H1 (cell line): ENCODE data around the gene CUBN. TPM values are rescaled to one million over a fixed set of nuclear protein-coding genes. Genes with fewer than 3 reads are reported as not detected.

ENCODE experiments used
- CTCF ChIA-PET: fragments of 300-600 bp; sonication (Branson Sonifier 250); formaldehyde crosslinking; loops from one replicate; lab custom pipeline; 2021; ENCODE audit not compliant: partially characterized antibody; lab: Charles Lee
- POLR2A ChIA-PET: fragments of 300-600 bp; sonication (Branson Sonifier 250); formaldehyde crosslinking; loops from one replicate; lab custom pipeline; 2021; ENCODE audit warnings: inconsistent platforms; ENCODE audit not compliant: partially characterized antibody; lab: Charles Lee
- DNase-seq, 2 experiments: peaks; one replicate each; pipeline versions ENCODE4 v3.0.0 to v3.0.0-alpha.2; 2010 to 2022; ENCODE audit warnings: low spot score in 2 of 2, low read depth in 1 of 2, mixed read lengths in 1 of 2
- FAIRE-seq: peaks from 2 replicates; lab custom pipeline; 2011; peaks lifted over from hg19 to GRCh38; lab: Jason Lieb, UNC
- H2AFZ ChIP-seq: 2 replicates; pipeline ENCODE4 v1.8.1; 2012; ENCODE audit warnings: low read length, inconsistent platforms
- H2AK5ac ChIP-seq: 2 replicates; pipeline ENCODE4 v1.6.1; 2013; ENCODE audit warnings: low read depth, low read length
- H2BK120ac ChIP-seq: replicated peaks from 2 replicates; pipeline ENCODE3; 2013; ENCODE audit warnings: low read depth, low read length, inconsistent platforms
- H2BK12ac ChIP-seq: 2 replicates; pipeline ENCODE4 v1.6.1; 2013; ENCODE audit warnings: low read depth, low read length
- H2BK15ac ChIP-seq: 2 replicates; pipeline ENCODE4 v1.6.1; 2013; ENCODE audit warnings: low read length
- H2BK20ac ChIP-seq: 2 replicates; pipeline ENCODE4 v1.6.1; 2013; ENCODE audit warnings: low read length
- H2BK5ac ChIP-seq: 2 replicates; pipeline ENCODE4 v1.6.1; 2013; ENCODE audit warnings: low read depth, low read length
- H3K14ac ChIP-seq: 2 replicates; pipeline ENCODE4 v1.6.1; 2013; ENCODE audit warnings: inconsistent platforms; ENCODE audit not compliant: insufficient read length
- H3K18ac ChIP-seq: 2 replicates; pipeline ENCODE4 v1.6.1; 2013; ENCODE audit warnings: low read length; ENCODE audit errors: extremely low read depth
- H3K23ac ChIP-seq: 2 replicates; pipeline ENCODE4 v1.6.1; 2013; ENCODE audit warnings: inconsistent platforms; ENCODE audit not compliant: insufficient read length
- H3K23me2 ChIP-seq: 2 replicates; pipeline ENCODE4 v1.6.1; 2013; ENCODE audit warnings: low read depth, low read length
- H3K27ac ChIP-seq: 2 replicates; pipeline ENCODE4 v1.6.1; 2011; ENCODE audit warnings: low read depth, low read length, inconsistent platforms
- H3K27me3 ChIP-seq, 4 experiments: replicated peaks in 1 of 4; 1 replicate in 1 of 4; 2 replicates in 3 of 4; pipeline versions ENCODE4 v1.6.1 to v1.8.1; 2011 to 2013; ENCODE audit warnings: low read length in 3 of 4, mild to moderate bottlenecking in 3 of 4, inconsistent platforms in 2 of 4, mixed read lengths in 2 of 4, moderate library complexity in 1 of 4; ENCODE audit not compliant: control insufficient read depth in 3 of 4, insufficient read depth in 3 of 4; ENCODE audit errors: extremely low read depth in 1 of 4
- H3K36me3 ChIP-seq, 4 experiments: 2 replicates each; pipeline versions ENCODE4 v1.6.1 to v1.8.1; 2011 to 2013; ENCODE audit warnings: mild to moderate bottlenecking in 4 of 4, low read length in 3 of 4, moderate library complexity in 2 of 4, control low read depth in 1 of 4, inconsistent platforms in 1 of 4; ENCODE audit not compliant: insufficient read depth in 4 of 4, control insufficient read depth in 2 of 4
- H3K4ac ChIP-seq: replicated peaks from 2 replicates; pipeline ENCODE3; 2013; ENCODE audit warnings: low read length, low read depth, mixed read lengths, inconsistent platforms; ENCODE audit not compliant: insufficient read length
- H3K4me1 ChIP-seq, 4 experiments: replicated peaks in 1 of 4; 1 replicate in 1 of 4; 2 replicates in 3 of 4; pipeline versions ENCODE4 v1.6.1 to v1.8.1; 2011 to 2013; ENCODE audit warnings: low read length in 3 of 4, inconsistent platforms in 2 of 4, mixed read lengths in 1 of 4; ENCODE audit not compliant: insufficient read depth in 4 of 4, control insufficient read depth in 3 of 4
- H3K4me2 ChIP-seq, 2 experiments: 2 replicates each; pipeline versions ENCODE4 v1.6.1 to v1.8.1; 2011 to 2013; ENCODE audit warnings: low read depth in 2 of 2, low read length in 2 of 2, control low read depth in 1 of 2, inconsistent platforms in 1 of 2, mild to moderate bottlenecking in 1 of 2; ENCODE audit not compliant: insufficient read depth in 1 of 2
- H3K4me3 ChIP-seq, 4 experiments: fragments of 200-600, 300-600 bp in 1 of 4; sonication (generic), shearing (Covaris generic), sonication (Bioruptor Twin) in 1 of 4; 2 replicates each; pipeline versions ENCODE4 v1.5.1 to v1.8.1; 2011 to 2016; ENCODE audit warnings: low read length in 4 of 4, low read depth in 3 of 4, control low read depth in 2 of 4, inconsistent platforms in 2 of 4, mild to moderate bottlenecking in 2 of 4, mixed read lengths in 1 of 4, moderate library complexity in 1 of 4; ENCODE audit not compliant: insufficient read depth in 2 of 4; ENCODE audit errors: extremely low read depth in 1 of 4
- H3K56ac ChIP-seq: replicated peaks from 2 replicates; pipeline ENCODE3; 2013; ENCODE audit warnings: low read depth, mild to moderate bottlenecking, mixed read lengths, low read length, inconsistent platforms; ENCODE audit not compliant: insufficient read length
- H3K79me1 ChIP-seq: 2 replicates; pipeline ENCODE4 v1.6.1; 2013; ENCODE audit warnings: low read depth, low read length, control low read depth
- H3K79me2 ChIP-seq, 2 experiments: 2 replicates each; pipeline versions ENCODE4 v1.6.1 to v1.8.1; 2012 to 2013; ENCODE audit warnings: low read length in 2 of 2, mild to moderate bottlenecking in 2 of 2, inconsistent platforms in 1 of 2; ENCODE audit not compliant: insufficient read depth in 2 of 2, control insufficient read depth in 1 of 2
- H3K9ac ChIP-seq, 4 experiments: replicated peaks in 1 of 4; 1 replicate in 1 of 4; 2 replicates in 3 of 4; pipeline versions ENCODE4 v1.6.1 to v1.8.1; 2011 to 2013; ENCODE audit warnings: low read depth in 3 of 4, low read length in 3 of 4, control low read depth in 2 of 4, mild to moderate bottlenecking in 2 of 4, moderate library complexity in 2 of 4, inconsistent platforms in 1 of 4; ENCODE audit errors: extremely low read depth in 1 of 4
- H3K9me3 ChIP-seq, 2 experiments: 2 replicates each; pipeline versions ENCODE4 v1.6.1 to v1.8.1; 2012 to 2013; ENCODE audit warnings: mild to moderate bottlenecking in 2 of 2, moderate library complexity in 2 of 2, control low read depth in 1 of 2, inconsistent platforms in 1 of 2, low read depth in 1 of 2, low read length in 1 of 2, mixed read lengths in 1 of 2; ENCODE audit not compliant: insufficient read depth in 2 of 2
- H4K20me1 ChIP-seq, 2 experiments: replicated peaks in 1 of 2; 2 replicates each; pipeline versions ENCODE3 to v1.8.1; 2011 to 2013; ENCODE audit warnings: inconsistent platforms in 2 of 2, low read length in 2 of 2, mild to moderate bottlenecking in 1 of 2; ENCODE audit not compliant: insufficient read depth in 2 of 2, control insufficient read depth in 1 of 2
- H4K5ac ChIP-seq: 2 replicates; pipeline ENCODE4 v1.6.1; 2013; ENCODE audit warnings: low read length, low read depth, mixed read lengths, inconsistent platforms; ENCODE audit not compliant: insufficient read length
- H4K8ac ChIP-seq: 2 replicates; pipeline ENCODE4 v1.8.0; 2013; ENCODE audit warnings: mild to moderate bottlenecking, moderate library complexity, low read length, inconsistent platforms; ENCODE audit not compliant: insufficient read depth; ENCODE audit errors: extremely low read depth
- H4K91ac ChIP-seq: replicated peaks from 2 replicates; pipeline ENCODE3; 2013; ENCODE audit warnings: low read length, mixed read lengths, inconsistent platforms; ENCODE audit not compliant: insufficient read length
- ASH2L ChIP-seq: fragments of 200-600, 300-600 bp; sonication (generic); IDR thresholded peaks from one replicate; pipeline ENCODE4 v1.7.1; 2017; ENCODE audit warnings: low read length
- CEBPB ChIP-seq: IDR thresholded peaks from 2 replicates; pipeline ENCODE4 v1.6.1; 2012; ENCODE audit warnings: low read depth, low read length
- CHD1 ChIP-seq: IDR thresholded peaks from 2 replicates; pipeline ENCODE4 v1.6.1; 2012; ENCODE audit warnings: low read depth, low read length, improper control_type of control experiment
- GABPA ChIP-seq: IDR thresholded peaks from 2 replicates; pipeline ENCODE4 v1.6.1; 2011; ENCODE audit warnings: mild to moderate bottlenecking, low read length, moderate library complexity, borderline replicate concordance; ENCODE audit not compliant: insufficient read depth
- HDAC6 ChIP-seq: IDR thresholded peaks from one replicate; pipeline ENCODE4 v1.7.1; 2012; ENCODE audit warnings: low read depth, mild to moderate bottlenecking, inconsistent platforms, low read length, moderate library complexity
- KDM1A ChIP-seq: fragments of 200-600, 300-600 bp; sonication (generic); IDR thresholded peaks from 2 replicates; pipeline ENCODE4 v1.7.1; 2016; ENCODE audit warnings: mild to moderate bottlenecking, low read length, borderline replicate concordance
- MAFK ChIP-seq: IDR thresholded peaks from 2 replicates; pipeline ENCODE4 v1.6.1; 2012; ENCODE audit warnings: low read depth, mild to moderate bottlenecking, improper control_type of control experiment, low read length
- MAX ChIP-seq: IDR thresholded peaks from 2 replicates; pipeline ENCODE4 v1.6.1; 2012; ENCODE audit warnings: inconsistent platforms
- POU5F1 ChIP-seq: IDR thresholded peaks from 2 replicates; pipeline ENCODE4 v1.6.1; 2011; ENCODE audit warnings: low read depth, mild to moderate bottlenecking, low read length, moderate library complexity
- RBBP5 ChIP-seq: IDR thresholded peaks from 2 replicates; pipeline ENCODE4 v1.7.1; 2012; ENCODE audit warnings: low read depth, mild to moderate bottlenecking, inconsistent platforms, low read length, moderate library complexity, borderline replicate concordance
- SP2 ChIP-seq: IDR thresholded peaks from 2 replicates; pipeline ENCODE4 v1.6.1; 2012; ENCODE audit warnings: mild to moderate bottlenecking, low read length, inconsistent platforms
- SUZ12 ChIP-seq: fragments of 200-600 bp; sonication (generic); IDR thresholded peaks from 2 replicates; pipeline ENCODE4 v1.6.1; 2012; ENCODE audit warnings: mild to moderate bottlenecking, inconsistent platforms, low read length, moderate library complexity, mixed read lengths
- TAF7 ChIP-seq: optimal IDR thresholded peaks from 2 replicates; pipeline ENCODE3; 2011; ENCODE audit warnings: low read depth, mild to moderate bottlenecking, inconsistent platforms, low read length, moderate library complexity, borderline replicate concordance
- TBP ChIP-seq: IDR thresholded peaks from 2 replicates; pipeline ENCODE4 v1.6.1; 2011; ENCODE audit warnings: low read depth, low read length, improper control_type of control experiment
- TEAD4 ChIP-seq: IDR thresholded peaks from 2 replicates; pipeline ENCODE4 v1.6.1; 2012; ENCODE audit warnings: low read depth, low read length, inconsistent platforms, mixed read lengths
- YY1 ChIP-seq: IDR thresholded peaks from 2 replicates; pipeline ENCODE4 v1.6.1; 2011; ENCODE audit warnings: low read depth, mild to moderate bottlenecking, low read length
- WGBS, 2 experiments: shearing (Covaris generic) in 1 of 2; methylation state at CpG; one replicate each; pipeline versions ENCODE4 v1.1.6 to v1.1.7; 2013 to 2015; ENCODE audit warnings: low lambda C conversion rate in 2 of 2, mixed read lengths in 2 of 2, inconsistent platforms in 1 of 2, low coverage in 1 of 2, missing lambda C conversion rate in 1 of 2; ENCODE audit not compliant: insufficient replicate concordance in 2 of 2, insufficient coverage in 1 of 2, insufficient read length in 1 of 2; ENCODE audit errors: extremely low coverage in 1 of 2, missing lambda C conversion rate in 1 of 2; 5-methylcytosine and 5-hydroxymethylcytosine counted together
- polyA plus RNA-seq, 7 experiments: library from polyadenylated mRNA; depleted of rRNA in 3 of 7; stranded (reverse) in 5 of 7; unstranded in 2 of 7; fragments of >200 nt in 5 of 7; fragments of 200-250 nt in 2 of 7; gene quantifications; 1 replicate in 5 of 7; 2 replicates in 1 of 7; 4 replicates in 1 of 7; pipeline versions ENCODE4 v1.2.1 to v1.2.3, GENCODE V29; 2011 to 2013; ENCODE audit warnings: missing spikeins in 2 of 7, mixed read lengths in 2 of 7
- total RNA-seq: library from RNA; stranded (reverse); fragmentation: NEBNext Ultra II Directional; extraction: Animal tissue kit (Norgen Biotek cat#: 25700); gene quantifications from 2 replicates; pipeline ENCODE4 v1.2.1, GENCODE V29; 2021

CUBN gene
- total and polyA plus RNA-seq, 2 of the 8 experiments (the other 6 are each of a cell fraction or from before 2014, with no cell fraction given) = 0.04 to 0.08 TPM

DNA sequence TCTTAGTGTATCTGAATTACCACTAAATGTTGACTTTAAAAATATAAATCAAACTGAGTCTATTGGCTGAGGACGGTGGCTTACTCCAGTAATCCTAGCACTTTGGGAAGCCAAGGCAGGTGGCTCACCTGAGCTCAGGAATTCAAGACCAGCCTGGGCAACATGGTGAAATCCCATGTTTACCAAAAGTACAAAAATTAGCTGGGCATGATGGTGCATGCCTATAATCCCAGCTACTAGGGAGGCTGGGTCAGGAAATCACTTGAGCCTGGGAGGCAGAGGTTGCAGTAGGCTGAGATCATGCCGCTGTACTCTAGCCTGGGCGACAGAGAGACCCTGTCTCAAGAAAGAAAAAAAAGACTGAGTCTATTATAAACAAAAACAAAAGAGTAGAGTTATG, 205.9 kb downstream of the CUBN start:
- H3K56ac ChIP-seq = no peak overlapping the region
- no peaks in the 10 kb centered on the region for H4K20me1 ChIP-seq
- no peak for DNase-seq
- H2AK5ac ChIP-seq = no peak overlapping the region
- no peak overlapping the region for H2BK5ac ChIP-seq
- no peak overlapping the region for H3K4ac ChIP-seq
- H4K8ac ChIP-seq = no peak overlapping the region
- no peak overlapping the region for H2BK20ac ChIP-seq
- no peak for FAIRE-seq
- no peak overlapping the region for H2BK12ac ChIP-seq
- ChIA-PET CTCF (interaction anchor here (1.0 to 1.4 kb wide), 2 partner anchors 21 to 27 kb away, joined by 3 read pairs; no protein-coding TSS in a partner anchor), POLR2A (no interaction called here)
- no peaks in the 10 kb centered on the region for H3K27me3 ChIP-seq
- no peak overlapping the region for H3K4me2 ChIP-seq
- no peaks in the 10 kb centered on the region for H3K79me1 ChIP-seq
- no peak overlapping the region for H2BK120ac ChIP-seq
- no peak overlapping the region for H2BK15ac ChIP-seq
- H4K91ac ChIP-seq = no peak overlapping the region
- no peaks in the 10 kb centered on the region for H3K4me1 ChIP-seq
- no peak overlapping the region for H2AFZ ChIP-seq
- H3K18ac ChIP-seq = no peak overlapping the region
- H3K27ac ChIP-seq = no peak overlapping the region
- no peaks in the 10 kb centered on the region for H3K79me2 ChIP-seq
- H3K9me3 ChIP-seq = no peaks in the 10 kb centered on the region
- H3K23me2 ChIP-seq = no peaks in the 10 kb centered on the region
- no peak overlapping the region for H3K14ac ChIP-seq
- H3K36me3 ChIP-seq = no peaks in the 10 kb centered on the region
- WGBS, 2 experiments = 86% methylated on average over 3 of the region's 3 CpGs; no CpG with 5 or more reads in 1 of the 2 experiments
- H4K5ac ChIP-seq = no peak overlapping the region
- no peak overlapping the region for H3K4me3 ChIP-seq
- H3K23ac ChIP-seq = no peak overlapping the region
- H3K9ac ChIP-seq = no peak overlapping the region
- no peak for TF ChIP-seq HDAC6
- TF ChIP-seq ASH2L = no peak
- TF ChIP-seq POU5F1 = no peak
- TF ChIP-seq MAFK = no peak
- no peak for TF ChIP-seq GABPA
- TF ChIP-seq CHD1 = no peak
- TF ChIP-seq CEBPB = no peak
- no peak for TF ChIP-seq TAF7
- no peak for TF ChIP-seq TBP
- TF ChIP-seq TEAD4 = no peak
- TF ChIP-seq YY1 = no peak
- no peak for TF ChIP-seq SUZ12
- no peak for TF ChIP-seq KDM1A
- no peak for TF ChIP-seq SP2
- TF ChIP-seq MAX = no peak
- TF ChIP-seq RBBP5 = no peak
